Mononuclear cell (primary cell): ENCODE results near the gene CGB2. TPM values are rescaled to one million over a fixed set of nuclear protein-coding genes. Genes with fewer than 3 reads are reported as not detected.
"Not testable (repeated sequence)": the region's sequence is repeated elsewhere in the genome, so short reads cannot be mapped to it uniquely, and the experiment has no call there.

Experiments used
- H3K27me3 ChIP-seq: 2 replicates; pipeline ENCODE4 v1.6.0; 2011; ENCODE audit warnings: low read length, control low read depth; ENCODE audit not compliant: insufficient read depth
- H3K4me1 ChIP-seq: 2 replicates; pipeline ENCODE4 v1.5.1; 2011; ENCODE audit warnings: mild to moderate bottlenecking, low read length, control low read depth; ENCODE audit not compliant: insufficient read depth
- H3K4me3 ChIP-seq: 2 replicates; pipeline ENCODE4 v1.5.1; 2011; ENCODE audit warnings: mild to moderate bottlenecking, low read length, moderate library complexity
- H3K9me3 ChIP-seq: 2 replicates; pipeline ENCODE4 v1.5.1; 2011; ENCODE audit warnings: low read depth, mild to moderate bottlenecking, control low read depth, low read length
- total RNA-seq: library from RNA; depleted of rRNA; stranded (reverse); fragments of >200 nt; gene quantifications from one replicate; pipeline ENCODE4 v1.2.3, GENCODE V29; 2012

Gene CGB2
- total RNA-seq, 1 donor, result not detected

DNA sequence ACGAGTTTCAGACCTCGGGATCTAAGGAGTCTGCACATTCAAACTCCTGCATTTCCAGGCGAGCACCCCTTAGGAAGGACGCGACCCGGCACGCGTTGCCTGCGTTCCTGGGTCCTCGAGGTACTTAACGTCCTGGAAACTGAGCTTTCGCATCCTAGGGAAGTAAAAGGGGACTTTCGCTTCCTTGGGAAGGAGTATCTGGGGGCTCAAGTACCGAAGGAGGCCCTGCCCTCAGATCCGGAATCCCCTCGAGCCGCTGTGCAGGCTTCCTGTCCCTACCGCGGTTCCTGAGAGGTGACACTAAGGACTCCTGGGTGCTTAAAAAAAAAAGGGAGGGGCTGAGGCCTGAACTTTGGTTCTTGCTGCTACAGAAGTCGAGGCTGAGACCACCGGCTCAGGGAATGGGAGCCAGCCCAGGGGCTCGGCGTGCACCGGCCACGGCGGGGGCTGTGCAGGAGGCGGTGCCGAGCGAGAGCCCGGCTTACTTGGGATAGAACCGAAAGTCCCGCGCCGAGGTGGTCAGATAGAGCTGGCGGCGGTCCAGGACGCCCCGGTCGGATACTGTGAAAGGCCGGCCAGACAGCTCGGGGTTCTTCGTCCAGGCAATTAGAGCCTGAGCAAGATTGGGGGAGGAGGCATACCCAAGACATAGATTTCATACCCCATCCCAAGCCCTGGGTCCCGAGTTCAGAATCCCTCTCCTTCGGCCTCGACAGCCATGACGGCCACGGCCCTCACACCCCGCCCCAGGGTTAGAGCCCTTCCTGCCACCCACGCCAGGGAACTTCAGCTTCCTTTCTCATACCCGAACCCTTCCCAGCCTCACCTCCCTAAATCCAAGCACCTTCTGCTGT is 13.1 kb upstream of the CGB2 start:
- H3K27me3 ChIP-seq, result peaks cover 14% of the 10 kb centered on the region
- not testable (repeated sequence) for H3K9me3 ChIP-seq
- peaks cover 22% of the 10 kb centered on the region for H3K4me1 ChIP-seq
- H3K4me3 ChIP-seq, result peak overlapping the region; percentile 32

GRCh38 chr19:49019242-49019932 is 12.3 kb upstream of the CGB2 start:
- Histone ChIP-seq H3K27me3 (peaks cover 14% of the 10 kb centered on the region), H3K9me3 (no peaks in the 10 kb centered on the region), H3K4me3 (no peak overlapping the region), H3K4me1 (peaks cover 22% of the 10 kb centered on the region)

DNA sequence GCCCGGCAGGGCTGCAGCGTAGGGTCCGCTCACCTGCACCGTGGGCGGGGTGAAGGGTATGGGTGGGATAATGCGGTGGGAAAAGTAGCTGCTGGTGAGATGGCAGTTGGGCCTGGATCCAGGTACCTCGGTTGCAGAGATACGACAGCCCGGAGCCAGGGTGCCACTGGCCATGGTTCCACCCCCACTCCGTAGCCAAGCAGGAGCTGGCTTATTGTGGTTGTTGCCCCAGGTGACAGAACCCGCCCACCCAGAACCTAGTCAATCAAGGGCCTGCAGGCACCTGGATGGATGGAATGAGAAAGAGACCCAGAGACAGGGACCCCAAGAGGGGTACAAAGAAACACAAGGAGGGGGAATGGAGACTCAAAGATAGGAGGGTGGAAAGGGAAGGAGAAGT is 11.3 kb upstream of the CGB2 start:
- Histone ChIP-seq H3K27me3 (peaks cover 14% of the 10 kb centered on the region), H3K4me1 (peaks cover 22% of the 10 kb centered on the region), H3K9me3 (no peaks in the 10 kb centered on the region), H3K4me3 (no peak overlapping the region)

- Histone ChIP-seq H3K9me3 (no peaks in the 10 kb centered on the region), H3K27me3 (peaks cover 14% of the 10 kb centered on the region), H3K4me3 (no peak overlapping the region), H3K4me1 (peaks cover 22% of the 10 kb centered on the region)
Observed at GRCh38 chr19:49020931-49021895, 10.5 kb upstream of the CGB2 start.

- peaks cover 22% of the 10 kb centered on the region for H3K4me1 ChIP-seq
- no peak overlapping the region for H3K4me3 ChIP-seq
- H3K27me3 ChIP-seq, result peaks cover 14% of the 10 kb centered on the region
- no peaks in the 10 kb centered on the region for H3K9me3 ChIP-seq
Observed at GRCh38 chr19:49022116-49022515, 9.6 kb upstream of the CGB2 start.

DNA sequence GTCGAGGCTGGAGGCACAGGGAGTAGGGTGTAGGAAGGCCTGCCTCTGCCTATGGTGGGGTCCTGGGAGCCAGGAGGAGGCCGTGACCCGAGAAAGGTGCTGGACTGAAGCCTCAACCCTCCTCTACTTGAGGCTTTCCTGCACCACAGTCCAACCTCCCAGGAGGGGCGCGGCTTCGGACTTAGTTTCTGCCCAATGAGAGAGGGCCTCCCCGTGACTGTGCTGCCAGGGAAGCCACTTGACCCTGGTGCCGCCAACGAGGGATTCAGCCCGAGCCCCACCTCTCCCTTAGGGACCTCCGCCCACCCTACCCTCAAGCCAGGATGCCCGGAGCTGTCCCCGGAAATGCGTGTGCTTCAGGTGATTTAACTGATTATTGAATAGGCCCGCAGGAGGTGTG is 7.5 kb upstream of the CGB2 start, which contains the start of gene CGB3:
Gene CGB3 (minus strand): TSS at position 101 of the 400 bp plus-strand sequence. CDS start 362 bp downstream, outside the sequence.
- H3K9me3 ChIP-seq, H3K4me1 ChIP-seq, H3K27me3 ChIP-seq, H3K4me3 ChIP-seq: not testable (repeated sequence)

DNA sequence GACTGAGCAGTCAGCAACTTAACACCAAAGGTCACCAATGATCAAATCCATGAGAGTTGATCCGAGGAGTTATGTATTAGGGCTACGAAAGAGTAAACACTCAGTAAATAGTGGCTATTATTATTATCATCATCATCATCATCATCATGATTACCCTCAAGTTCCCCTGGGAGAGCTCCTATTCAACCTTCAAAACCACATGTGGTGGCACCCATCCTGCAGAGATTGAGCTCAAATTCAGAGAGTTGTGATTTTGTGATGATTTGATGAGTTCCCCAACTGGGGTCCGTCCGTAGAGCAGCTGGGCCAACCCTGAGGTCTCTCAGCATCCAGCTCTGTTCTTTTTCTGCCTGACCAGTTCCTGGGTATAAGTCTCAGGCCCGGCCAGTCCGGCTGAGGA is 6.6 kb upstream of the CGB2 start:
- not testable (repeated sequence) for H3K9me3 ChIP-seq, H3K27me3 ChIP-seq, H3K4me3 ChIP-seq, H3K4me1 ChIP-seq

GRCh38 chr19:49025599-49025998 is 6.1 kb upstream of the CGB2 start:
- not testable (repeated sequence) for H3K4me1 ChIP-seq, H3K9me3 ChIP-seq, H3K27me3 ChIP-seq, H3K4me3 ChIP-seq

- H3K4me3 ChIP-seq, H3K4me1 ChIP-seq, H3K27me3 ChIP-seq, H3K9me3 ChIP-seq: not testable (repeated sequence)
Observed at GRCh38 chr19:49028686-49029085, 3.0 kb upstream of the CGB2 start.

GRCh38 chr19:49029749-49030148 is 1.9 kb upstream of the CGB2 start:
- H3K27me3 ChIP-seq, H3K4me3 ChIP-seq, H3K9me3 ChIP-seq, H3K4me1 ChIP-seq: not testable (repeated sequence)

DNA sequence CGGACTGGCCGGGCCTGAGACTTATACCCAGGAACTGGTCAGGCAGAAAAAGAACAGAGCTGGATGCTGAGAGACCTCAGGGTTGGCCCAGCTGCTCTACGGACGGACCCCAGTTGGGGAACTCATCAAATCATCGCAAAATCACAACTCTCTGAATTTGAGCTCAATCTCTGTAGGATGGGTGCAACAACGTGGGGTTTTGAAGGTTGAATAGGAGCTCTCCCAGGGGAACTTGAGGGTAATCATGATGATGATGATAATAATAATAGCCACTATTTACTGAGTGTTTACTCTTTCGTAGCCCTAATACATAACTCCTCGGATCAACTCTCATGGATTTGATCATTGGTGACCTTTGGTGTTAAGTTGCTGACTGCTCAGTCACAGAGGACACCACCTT is 1.4 kb upstream of the CGB2 start:
- H3K27me3 ChIP-seq, H3K4me3 ChIP-seq, H3K9me3 ChIP-seq, H3K4me1 ChIP-seq: not testable (repeated sequence)

DNA sequence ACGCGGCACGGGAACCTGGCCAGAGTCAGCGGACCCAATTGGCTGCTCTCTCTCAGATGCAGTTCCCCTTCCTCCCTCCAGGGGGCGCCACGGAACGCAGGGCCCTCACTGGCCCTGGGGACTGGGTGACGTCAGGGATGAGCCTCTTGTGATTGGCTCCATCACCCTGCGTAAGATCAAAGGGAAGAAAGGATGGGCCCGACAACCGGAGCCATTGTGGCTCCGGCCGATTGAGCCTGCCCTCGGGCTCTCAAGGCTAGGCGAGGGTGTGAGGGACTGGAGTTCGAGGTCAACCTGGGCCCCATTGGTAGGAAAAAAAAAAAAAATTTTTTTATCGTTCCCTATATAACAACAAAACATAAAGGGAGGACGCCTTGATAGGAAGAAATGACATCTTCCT is 5.1 kb downstream of the CGB2 start, which contains the start of gene CGB1:
Gene CGB1 (minus strand): TSS at position 81 of the 400 bp plus-strand sequence. CDS start 184 bp downstream, outside the sequence.
- H3K4me1 ChIP-seq, H3K9me3 ChIP-seq, H3K4me3 ChIP-seq, H3K27me3 ChIP-seq: not testable (repeated sequence)

GRCh38 chr19:49038111-49038510 is 6.4 kb downstream of the CGB2 start:
- not testable (repeated sequence) for H3K4me3 ChIP-seq

GRCh38 chr19:49038557-49039276 is 7.0 kb downstream of the CGB2 start:
- not testable (repeated sequence) for H3K4me3 ChIP-seq, H3K4me1 ChIP-seq, H3K27me3 ChIP-seq, H3K9me3 ChIP-seq

More at GRCh38 chr19:49038111-49038510, 6.4 kb downstream of the CGB2 start:
- not testable (repeated sequence) for H3K9me3 ChIP-seq, H3K27me3 ChIP-seq, H3K4me1 ChIP-seq
